ENCODE data around the gene DNAJC5.
"Not testable (repeated sequence)": the region's sequence is repeated elsewhere in the genome, so short reads cannot be mapped to it uniquely, and the experiment has no call there.

The DNAJC5 gene

GRCh38 chr20:63976511-63976910 lies 81.6 kb downstream of the DNAJC5 start:
- H3K4me3 ChIP-seq (ENCODE audit: low read depth, low read length); H3K9ac ChIP-seq (ENCODE audit: low read length); H3K27ac ChIP-seq (ENCODE audit: low read depth, low read length); H3K9me3 ChIP-seq (ENCODE audit: control insufficient read depth, insufficient read depth, low read depth, low read length); H3K36me3 ChIP-seq (ENCODE audit: control insufficient read depth, insufficient read depth, low read length): not testable (repeated sequence)
- Histone ChIP-seq H3K27me3 (ENCODE audit: control insufficient read depth, insufficient read depth, low read length) (peaks cover 13% of the 10 kb centered on the region), H3K4me1 (ENCODE audit: control insufficient read depth, insufficient read depth, low read length) (peaks cover 23% of the 10 kb centered on the region)

- Histone ChIP-seq H3K4me1 (ENCODE audit: control insufficient read depth, insufficient read depth, low read length) (peaks cover 23% of the 10 kb centered on the region), H3K27me3 (ENCODE audit: control insufficient read depth, insufficient read depth, low read length) (peaks cover 13% of the 10 kb centered on the region), H3K9me3 (ENCODE audit: control insufficient read depth, insufficient read depth, low read depth, low read length) (no peaks in the 10 kb centered on the region), H3K4me3 (ENCODE audit: low read depth, low read length) (no peak overlapping the region), H3K36me3 (ENCODE audit: control insufficient read depth, insufficient read depth, low read length) (no peaks in the 10 kb centered on the region), H3K9ac (ENCODE audit: low read length) (no peak overlapping the region), H3K27ac (ENCODE audit: low read depth, low read length) (no peak overlapping the region)
Measured at GRCh38 chr20:63976980-63977738, 82.2 kb downstream of the DNAJC5 start.

- no peaks in the 10 kb centered on the region for H3K9me3 ChIP-seq (ENCODE audit: control insufficient read depth, insufficient read depth, low read depth, low read length)
- peaks cover 5% of the 10 kb centered on the region for H3K36me3 ChIP-seq (ENCODE audit: control insufficient read depth, insufficient read depth, low read length)
- H3K27ac ChIP-seq (ENCODE audit: low read depth, low read length), result no peak overlapping the region
- H3K4me1 ChIP-seq (ENCODE audit: control insufficient read depth, insufficient read depth, low read length), result peaks cover 23% of the 10 kb centered on the region
- H3K4me3 ChIP-seq (ENCODE audit: low read depth, low read length), result peak overlapping the region; percentile 98; the same call in 1 of the 2 replicates
- H3K9ac ChIP-seq (ENCODE audit: low read length), result no peak overlapping the region
- H3K27me3 ChIP-seq (ENCODE audit: control insufficient read depth, insufficient read depth, low read length), result peaks cover 13% of the 10 kb centered on the region
Measured at GRCh38 chr20:63977739-63978276, 82.9 kb downstream of the DNAJC5 start.

- Histone ChIP-seq H3K27me3 (ENCODE audit: control insufficient read depth, insufficient read depth, low read length) (peaks cover 13% of the 10 kb centered on the region), H3K4me3 (ENCODE audit: low read depth, low read length) (peak overlapping the region; percentile 98), H3K9me3 (ENCODE audit: control insufficient read depth, insufficient read depth, low read depth, low read length) (no peaks in the 10 kb centered on the region), H3K4me1 (ENCODE audit: control insufficient read depth, insufficient read depth, low read length) (peaks cover 20% of the 10 kb centered on the region), H3K27ac (ENCODE audit: low read depth, low read length) (no peak overlapping the region), H3K36me3 (ENCODE audit: control insufficient read depth, insufficient read depth, low read length) (peaks cover 9% of the 10 kb centered on the region), H3K9ac (ENCODE audit: low read length) (no peak overlapping the region)
Measured at GRCh38 chr20:63978319-63979228, 83.6 kb downstream of the DNAJC5 start.

GRCh38 chr20:63979229-63979556 lies 84.3 kb downstream of the DNAJC5 start:
- Histone ChIP-seq H3K9ac (ENCODE audit: low read length) (no peak overlapping the region), H3K27me3 (ENCODE audit: control insufficient read depth, insufficient read depth, low read length) (peaks cover 13% of the 10 kb centered on the region), H3K4me3 (ENCODE audit: low read depth, low read length) (peak overlapping the region; percentile 98), H3K4me1 (ENCODE audit: control insufficient read depth, insufficient read depth, low read length) (peaks cover 19% of the 10 kb centered on the region), H3K9me3 (ENCODE audit: control insufficient read depth, insufficient read depth, low read depth, low read length) (no peaks in the 10 kb centered on the region), H3K27ac (ENCODE audit: low read depth, low read length) (no peak overlapping the region), H3K36me3 (ENCODE audit: control insufficient read depth, insufficient read depth, low read length) (peaks cover 15% of the 10 kb centered on the region)

GRCh38 chr20:63979557-63980316 lies 84.8 kb downstream of the DNAJC5 start, which contains the start of gene SAMD10:
TSS of gene SAMD10 (minus strand) at chr20:63979642. CDS start at chr20:63979467, 175 bp downstream.
- Histone ChIP-seq H3K27ac (ENCODE audit: low read depth, low read length) (no peak within 1 kb of the TSS), H3K4me3 (ENCODE audit: low read depth, low read length) (peak within 1 kb of the TSS; percentile 98), H3K27me3 (ENCODE audit: control insufficient read depth, insufficient read depth, low read length) (peaks cover 13% of the 10 kb centered on the region), H3K9ac (ENCODE audit: low read length) (no peak within 1 kb of the TSS), H3K36me3 (ENCODE audit: control insufficient read depth, insufficient read depth, low read length) (peaks cover 20% of the 10 kb centered on the region), H3K4me1 (ENCODE audit: control insufficient read depth, insufficient read depth, low read length) (peaks cover 19% of the 10 kb centered on the region), H3K9me3 (ENCODE audit: control insufficient read depth, insufficient read depth, low read depth, low read length) (no peaks in the 10 kb centered on the region)

- peaks cover 26% of the 10 kb centered on the region for H3K36me3 ChIP-seq (ENCODE audit: control insufficient read depth, insufficient read depth, low read length)
- H3K4me3 ChIP-seq (ENCODE audit: low read depth, low read length), result peak overlapping the region; percentile 98
- H3K27me3 ChIP-seq (ENCODE audit: control insufficient read depth, insufficient read depth, low read length), result peaks cover 13% of the 10 kb centered on the region
- peaks cover 19% of the 10 kb centered on the region for H3K4me1 ChIP-seq (ENCODE audit: control insufficient read depth, insufficient read depth, low read length)
- H3K9ac ChIP-seq (ENCODE audit: low read length), result no peak overlapping the region
- H3K9me3 ChIP-seq (ENCODE audit: control insufficient read depth, insufficient read depth, low read depth, low read length), result no peaks in the 10 kb centered on the region
- H3K27ac ChIP-seq (ENCODE audit: low read depth, low read length), result no peak overlapping the region
Measured at GRCh38 chr20:63980317-63980805, 85.4 kb downstream of the DNAJC5 start.

GRCh38 chr20:63980806-63981728 lies 86.1 kb downstream of the DNAJC5 start, which contains the start of gene PRPF6:
TSS of gene PRPF6 (plus strand) at chr20:63981132. CDS start at chr20:63981246, 114 bp downstream.
- H3K27ac ChIP-seq (ENCODE audit: low read depth, low read length), result peak within 1 kb of the TSS; percentile 82; the same call in 1 of the 2 replicates

GRCh38 chr20:63982937-63983336 lies 88.0 kb downstream of the DNAJC5 start:
- Histone ChIP-seq H3K9ac (ENCODE audit: low read length) (no peak overlapping the region), H3K36me3 (ENCODE audit: control insufficient read depth, insufficient read depth, low read length) (peaks cover 49% of the 10 kb centered on the region), H3K27me3 (ENCODE audit: control insufficient read depth, insufficient read depth, low read length) (peaks cover 7% of the 10 kb centered on the region), H3K27ac (ENCODE audit: low read depth, low read length) (no peak overlapping the region), H3K9me3 (ENCODE audit: control insufficient read depth, insufficient read depth, low read depth, low read length) (no peaks in the 10 kb centered on the region), H3K4me1 (ENCODE audit: control insufficient read depth, insufficient read depth, low read length) (peaks cover 14% of the 10 kb centered on the region), H3K4me3 (ENCODE audit: low read depth, low read length) (no peak overlapping the region)

More at GRCh38 chr20:63980806-63981728, 86.1 kb downstream of the DNAJC5 start, which contains the start of gene PRPF6:
- H3K36me3 ChIP-seq (ENCODE audit: control insufficient read depth, insufficient read depth, low read length), result peaks cover 33% of the 10 kb centered on the region
- peak within 1 kb of the TSS; percentile 87 for H3K9ac ChIP-seq (ENCODE audit: low read length)
- H3K4me3 ChIP-seq (ENCODE audit: low read depth, low read length), result peak within 1 kb of the TSS; percentile 98
- peaks cover 13% of the 10 kb centered on the region for H3K27me3 ChIP-seq (ENCODE audit: control insufficient read depth, insufficient read depth, low read length)
- peaks cover 19% of the 10 kb centered on the region for H3K4me1 ChIP-seq (ENCODE audit: control insufficient read depth, insufficient read depth, low read length)
- no peaks in the 10 kb centered on the region for H3K9me3 ChIP-seq (ENCODE audit: control insufficient read depth, insufficient read depth, low read depth, low read length)

Data from HUES6 (cell line).